Mucosa of descending colon (tissue), 3 donors: Measurements from ENCODE around the gene SURF1. TPM values are rescaled to one million over a fixed set of nuclear protein-coding genes. Genes with fewer than 3 reads are reported as not detected.

Experiments
- ATAC-seq: fragments of 200-7000 bp; cut with Tn5 transposase; one replicate; pipeline ENCODE4 v1.9.1; 2020; ENCODE audit warnings: mild to moderate bottlenecking, moderate library complexity
- DNase-seq, 3 donors: peaks; one replicate each; pipeline ENCODE4 v3.0.0-alpha.2; 2020
- H3K36me3 ChIP-seq: fragments of 200-600 bp; one replicate; pipeline ENCODE4 v1.8.0; 2021; ENCODE audit warnings: low read depth, mild to moderate bottlenecking
- H3K4me1 ChIP-seq: fragments of 200-600 bp; one replicate; pipeline ENCODE4 v1.8.0; 2021; ENCODE audit warnings: low read depth, mild to moderate bottlenecking
- H3K4me3 ChIP-seq: fragments of 200-600 bp; one replicate; pipeline ENCODE4 v1.8.0; 2021; ENCODE audit warnings: mild to moderate bottlenecking
- H3K9me3 ChIP-seq: fragments of 200-600 bp; one replicate; pipeline ENCODE4 v1.8.0; 2021; ENCODE audit warnings: mild to moderate bottlenecking
- CTCF ChIP-seq: fragments of 200-600 bp; IDR thresholded peaks from one replicate; pipeline ENCODE4 v1.8.0; 2022; ENCODE audit warnings: antibody characterized with exemption, mild to moderate bottlenecking
- intact Hi-C, 2 donors: fragments of 100-400 bp; cut with DNase I in 1 of 2; cut with micrococcal nuclease in 1 of 2; formaldehyde crosslinking; loops; one replicate each; pipeline versions ENCODE4 v1.11.0 to v1.11.1; 2022; cut with DNase I, micrococcal nuclease
- total RNA-seq, 3 donors: library from RNA; stranded (reverse); fragmentation: NEBNext Ultra II Directional in 2 of 3; extraction: Animal tissue kit (Norgen Biotek cat#: 25700) in 2 of 3; gene quantifications; one replicate each; pipeline versions ENCODE4 v1.2.1 to v1.2.4, GENCODE V29; 2021 to 2023
- donor health status: DM: no; HTN: no; CAD: no; lungs with moderate emphysema.
- donor health status: DM: no; HTN: no; CAD: no.
- donor health status: DM: no; HTN: yes; CAD: no.

Gene SURF1
- total RNA-seq, 3 donors from 2014 or later = 45.4 to 63.0 (median 52.2) TPM

GRCh38 chr9:133304477-133305377 is 51.6 kb downstream of the SURF1 start:
- DNase-seq = no peak
- intact Hi-C loops = no loop called here
- no peak for ATAC-seq

GRCh38 chr9:133304158-133304470 is 52.2 kb downstream of the SURF1 start:
- intact Hi-C loops = no loop called here
- no peak for DNase-seq
- TF ChIP-seq CTCF = no peak
- no peak for ATAC-seq
- H3K4me3 ChIP-seq = no peak overlapping the region
- no peaks in the 10 kb centered on the region for H3K9me3 ChIP-seq
- H3K4me1 ChIP-seq = no peaks in the 10 kb centered on the region
- no peaks in the 10 kb centered on the region for H3K36me3 ChIP-seq

More at GRCh38 chr9:133304477-133305377, 51.6 kb downstream of the SURF1 start:
- H3K4me3 ChIP-seq = no peak overlapping the region
- no peaks in the 10 kb centered on the region for H3K36me3 ChIP-seq
- H3K9me3 ChIP-seq = no peaks in the 10 kb centered on the region
- H3K4me1 ChIP-seq = no peaks in the 10 kb centered on the region
- TF ChIP-seq CTCF = no peak

- TF ChIP-seq CTCF = no peak
- Histone ChIP-seq H3K4me3 (no peak overlapping the region), H3K4me1 (no peaks in the 10 kb centered on the region), H3K9me3 (no peaks in the 10 kb centered on the region), H3K36me3 (no peaks in the 10 kb centered on the region)
- intact Hi-C loops = no loop called here
- DNase-seq = no peak
- ATAC-seq = no peak
Observed at GRCh38 chr9:133303266-133304157, 52.8 kb downstream of the SURF1 start.

Other genes with a start within 250 kb of the SURF1 start
- gene RALGDS, start 235.2 kb downstream of the SURF1 start, total RNA-seq = 10 to 100 TPM; 38.3 to 59.4 (median 44.2) TPM
- 10 to 100 TPM in 1 of 3 donors, 1 to 10 TPM in 2; 4.3 to 14.0 (median 8.6) TPM for gene GBGT1, start 192.6 kb downstream of the SURF1 start, total RNA-seq
- gene OBP2B, start 147.2 kb downstream of the SURF1 start, total RNA-seq = not detected
- gene ABO, start 81.3 kb downstream of the SURF1 start, total RNA-seq = 100 to 1,000 TPM in 2 of 3 donors, 10 to 100 TPM in 1; 25.6 to 114 (median 102) TPM
- gene SURF6, start 20.3 kb downstream of the SURF1 start, total RNA-seq = 10 to 100 TPM; 23.7 to 24.7 (median 24.0) TPM
- 10 to 100 TPM; 19.8 to 33.6 (median 21.3) TPM for gene MED22, start 8.4 kb downstream of the SURF1 start, total RNA-seq
- 1,000 to 10,000 TPM; 1,420 to 1,482 (median 1,457) TPM for gene RPL7A, start 8.3 kb downstream of the SURF1 start, total RNA-seq
- 10 to 100 TPM in 2 of 3 donors, 1 to 10 TPM in 1; 8.7 to 15.0 (median 11.4) TPM for gene SURF2, start 63 bp upstream of the SURF1 start, total RNA-seq
- 100 to 1,000 TPM; 117 to 165 (median 149) TPM for gene SURF4, start 19.6 kb upstream of the SURF1 start, total RNA-seq
- gene STKLD1, start 19.9 kb upstream of the SURF1 start, total RNA-seq = 1 to 10 TPM in 2 of 3 donors, under 1 TPM in 1; 0.41 to 1.4 (median 1.3) TPM
- gene REXO4, start 61.5 kb upstream of the SURF1 start, total RNA-seq = 10 to 100 TPM; 18.7 to 26.0 (median 20.1) TPM
- gene ADAMTS13, start 65.9 kb upstream of the SURF1 start, total RNA-seq = 1 to 10 TPM; 3.3 to 5.0 (median 3.6) TPM
- 10 to 100 TPM; 42.7 to 84.2 (median 54.1) TPM for gene CACFD1, start 103.5 kb upstream of the SURF1 start, total RNA-seq
- gene SLC2A6, start 122.6 kb upstream of the SURF1 start, total RNA-seq = 1 to 10 TPM; 2.6 to 5.3 (median 2.8) TPM
- not detected for gene MYMK, start 168.5 kb upstream of the SURF1 start, total RNA-seq
- 1 to 10 TPM; 1.3 to 2.7 (median 1.5) TPM for gene ADAMTSL2, start 178.2 kb upstream of the SURF1 start, total RNA-seq